Neutrophil (primary cell): ENCODE measurements around the gene WDHD1.
"Not testable (repeated sequence)": the region's sequence is repeated elsewhere in the genome, so short reads cannot be mapped to it uniquely, and the experiment has no call there.

ENCODE experiments used
- H3K27ac ChIP-seq: fragments of 200-600 bp; sonication (generic); 2 replicates; pipeline ENCODE4 v1.5.1; 2016; ENCODE audit warnings: mild to moderate bottlenecking, moderate library complexity
- H3K27me3 ChIP-seq: fragments of 200-600 bp; sonication (generic); 2 replicates; pipeline ENCODE4 v1.6.0; 2016; ENCODE audit warnings: mild to moderate bottlenecking
- H3K36me3 ChIP-seq: fragments of 200-600 bp; sonication (generic); 2 replicates; pipeline ENCODE4 v1.5.1; 2017
- H3K4me1 ChIP-seq, 2 experiments: fragments of 200-600 bp in 1 of 2; sonication (generic) in 1 of 2; 1 replicate in 1 of 2; 2 replicates in 1 of 2; pipeline versions ENCODE4 v1.5.1 to v1.6.1; 2013 to 2016; ENCODE audit warnings: low read depth in 1 of 2, low read length in 1 of 2, mild to moderate bottlenecking in 1 of 2, moderate library complexity in 1 of 2; ENCODE audit not compliant: control insufficient read depth in 1 of 2, insufficient read depth in 1 of 2
- H3K4me3 ChIP-seq, 2 experiments: fragments of 200-600 bp in 1 of 2; sonication (generic) in 1 of 2; 1 replicate in 1 of 2; 2 replicates in 1 of 2; pipeline ENCODE4 v1.5.1; 2013 to 2016; ENCODE audit warnings: low read depth in 1 of 2, low read length in 1 of 2, mild to moderate bottlenecking in 1 of 2, moderate library complexity in 1 of 2
- H3K9me3 ChIP-seq: fragments of 200-600 bp; sonication (generic); 2 replicates; pipeline ENCODE4 v1.5.1; 2016
- CTCF ChIP-seq: fragments of 200-600 bp; sonication (generic); IDR thresholded peaks from 2 replicates; pipeline ENCODE4 v1.5.1; 2016; ENCODE audit warnings: antibody characterized with exemption

The WDHD1 gene

GRCh38 chr14:55070981-55071411 is 44.1 kb upstream of the WDHD1 start:
- TF ChIP-seq CTCF = no peak
- Histone ChIP-seq H3K27me3 (peaks cover 16% of the 10 kb centered on the region), H3K4me3 (no peak overlapping the region), H3K4me1 (peaks cover 0 to 3% of the 10 kb centered on the region in 2 experiments), H3K36me3 (peaks cover 20% of the 10 kb centered on the region), H3K9me3 (no peaks in the 10 kb centered on the region), H3K27ac (no peak overlapping the region)

GRCh38 chr14:55066223-55066622 is 39.3 kb upstream of the WDHD1 start:
- Histone ChIP-seq H3K36me3 (peaks cover 55% of the 10 kb centered on the region), H3K4me3 (no peak overlapping the region), H3K9me3 (no peaks in the 10 kb centered on the region), H3K27ac (no peak overlapping the region), H3K27me3 (peaks cover under 1% of the 10 kb centered on the region), H3K4me1 (no peaks in the 10 kb centered on the region)
- TF ChIP-seq CTCF = no peak

GRCh38 chr14:55065411-55065810 is 38.5 kb upstream of the WDHD1 start:
- Histone ChIP-seq H3K36me3 (peaks cover 55% of the 10 kb centered on the region), H3K27ac (no peak overlapping the region), H3K4me3 (no peak overlapping the region), H3K27me3 (no peaks in the 10 kb centered on the region), H3K4me1 (no peaks in the 10 kb centered on the region), H3K9me3 (no peaks in the 10 kb centered on the region)
- TF ChIP-seq CTCF = no peak

- not testable (repeated sequence) for H3K9me3 ChIP-seq, H3K4me3 ChIP-seq, H3K27ac ChIP-seq, H3K27me3 ChIP-seq, H3K4me1 ChIP-seq
- H3K36me3 ChIP-seq = peaks cover 55% of the 10 kb centered on the region
Measured at GRCh38 chr14:55064896-55065295, 38.0 kb upstream of the WDHD1 start.

- Histone ChIP-seq H3K9me3 (no peaks in the 10 kb centered on the region), H3K36me3 (peaks cover 49% of the 10 kb centered on the region), H3K27me3 (no peaks in the 10 kb centered on the region), H3K27ac (no peak overlapping the region), H3K4me1 (no peaks in the 10 kb centered on the region), H3K4me3 (no peak overlapping the region)
- TF ChIP-seq CTCF = no peak
Measured at GRCh38 chr14:55062517-55063351, 35.8 kb upstream of the WDHD1 start.

GRCh38 chr14:55059333-55059732 is 32.4 kb upstream of the WDHD1 start:
- no peak for TF ChIP-seq CTCF
- no peaks in the 10 kb centered on the region for H3K9me3 ChIP-seq
- H3K4me1 ChIP-seq = no peaks in the 10 kb centered on the region
- peaks cover 24% of the 10 kb centered on the region for H3K36me3 ChIP-seq
- no peaks in the 10 kb centered on the region for H3K27me3 ChIP-seq
- no peak overlapping the region for H3K4me3 ChIP-seq
- H3K27ac ChIP-seq = no peak overlapping the region
